PC-3 (cell line): Measurements from ENCODE around the gene PLCB4. TPM values are rescaled to one million over a fixed set of nuclear protein-coding genes. Genes with fewer than 3 reads are reported as not detected.

Experiments used
- ATAC-seq: fragments of 200-7000 bp; cut with Tn5 transposase; 2 replicates; pipeline ENCODE4 v1.9.1; 2020; ENCODE audit warnings: mild to moderate bottlenecking, moderate library complexity
- BruUV-seq: library from RNA; stranded (reverse); fragments of 400-500 nt; replicated peaks from 2 replicates; lab custom pipeline; 2021; lab: Mats Ljungman, UMichigan
- CTCF ChIA-PET: fragments of 300-600 bp; sonication (Branson Sonifier 250); formaldehyde crosslinking; loops from one replicate; lab custom pipeline; 2022; ENCODE audit warnings: antibody characterized with exemption; lab: Charles Lee
- POLR2A ChIA-PET: fragments of 300-600 bp; sonication (Branson Sonifier 250); formaldehyde crosslinking; loops from one replicate; lab custom pipeline; 2022; ENCODE audit warnings: antibody characterized with exemption; ENCODE audit not compliant: unreplicated experiment; lab: Charles Lee
- DNase-seq: peaks from one replicate; pipeline ENCODE4 v3.0.0-alpha.2; 2015
- H2AFZ ChIP-seq: fragments of 300-600 bp; sonication (generic); 2 replicates; pipeline ENCODE4 v1.6.0; 2016; ENCODE audit warnings: antibody characterized with exemption, low read length
- H3F3A ChIP-seq: fragments of 300-600 bp; sonication (generic); one replicate; pipeline ENCODE4 v1.6.0; 2017; ENCODE audit warnings: antibody characterized with exemption, low read length, control low read depth, mild to moderate bottlenecking; ENCODE audit not compliant: unreplicated experiment
- H3K27ac ChIP-seq: fragments of 300-600 bp; sonication (generic); 2 replicates; pipeline ENCODE4 v1.5.1; 2016; ENCODE audit warnings: mild to moderate bottlenecking, low read length
- H3K27me3 ChIP-seq: fragments of 300-600 bp; sonication (generic); 2 replicates; pipeline ENCODE4 v1.6.1; 2016; ENCODE audit warnings: low read length, mixed read lengths
- H3K36me3 ChIP-seq: fragments of 300-600 bp; sonication (generic); 2 replicates; pipeline ENCODE4 v1.6.1; 2016; ENCODE audit warnings: low read depth, mixed run types, low read length, mixed read lengths
- H3K4me1 ChIP-seq: fragments of 300-600 bp; sonication (generic); 2 replicates; pipeline ENCODE4 v1.5.1; 2016; ENCODE audit warnings: low read length; ENCODE audit not compliant: insufficient read depth
- H3K4me2 ChIP-seq: fragments of 300-600 bp; sonication (generic); 2 replicates; pipeline ENCODE4 v1.6.0; 2016; ENCODE audit warnings: low read length
- H3K4me3 ChIP-seq: fragments of 300-600 bp; sonication (generic); 2 replicates; pipeline ENCODE4 v1.5.1; 2016; ENCODE audit warnings: mild to moderate bottlenecking, low read length, mixed read lengths
- H3K79me2 ChIP-seq: fragments of 300-600 bp; sonication (generic); 2 replicates; pipeline ENCODE4 v1.6.1; 2017; ENCODE audit warnings: low read length, mixed read lengths
- H3K9ac ChIP-seq: fragments of 300-600 bp; sonication (generic); 2 replicates; pipeline ENCODE4 v1.6.0; 2016; ENCODE audit warnings: mild to moderate bottlenecking, low read length
- H3K9me2 ChIP-seq: fragments of 300-600 bp; sonication (generic); replicated peaks from 2 replicates; pipeline ENCODE4 v1.6.1; 2016; ENCODE audit warnings: mixed run types, low read length, mixed read lengths
- H3K9me3 ChIP-seq: fragments of 300-600 bp; sonication (generic); 2 replicates; pipeline ENCODE4 v1.6.1; 2016; ENCODE audit warnings: low read length, mixed read lengths
- H4K20me1 ChIP-seq: fragments of 300-600 bp; sonication (generic); 2 replicates; pipeline ENCODE4 v1.6.1; 2016; ENCODE audit warnings: low read length, mixed read lengths
- CTCF ChIP-seq: fragments of 300-600 bp; sonication (generic); conservative IDR thresholded peaks from 2 replicates; pipeline ENCODE4 v1.5.1; 2017; ENCODE audit warnings: antibody characterized with exemption, low read depth, mild to moderate bottlenecking, low read length
- EZH2 ChIP-seq: fragments of 300-600 bp; sonication (generic); IDR thresholded peaks from one replicate; pipeline ENCODE4 v1.6.1; 2017; ENCODE audit warnings: antibody characterized with exemption, mild to moderate bottlenecking, low read length; ENCODE audit not compliant: unreplicated experiment
- EZH2phosphoT487 ChIP-seq: fragments of 300-600 bp; sonication (generic); IDR thresholded peaks from 2 replicates; pipeline ENCODE4 v1.6.1; 2018; ENCODE audit warnings: mild to moderate bottlenecking, antibody characterized with exemption, low read length, borderline replicate concordance
- intact Hi-C: fragments of 100-400 bp; cut with micrococcal nuclease; formaldehyde crosslinking; loops from 2 replicates; pipeline ENCODE4 v1.9.0; 2023
- total RNA-seq: library from RNA; depleted of rRNA; stranded (reverse); fragments of >200 nt; gene quantifications from 2 replicates; pipeline ENCODE4 v1.2.3, GENCODE V29; 2014

Gene PLCB4
- total RNA-seq, 1 experiment from 2014 or later: 25.4 TPM

DNA sequence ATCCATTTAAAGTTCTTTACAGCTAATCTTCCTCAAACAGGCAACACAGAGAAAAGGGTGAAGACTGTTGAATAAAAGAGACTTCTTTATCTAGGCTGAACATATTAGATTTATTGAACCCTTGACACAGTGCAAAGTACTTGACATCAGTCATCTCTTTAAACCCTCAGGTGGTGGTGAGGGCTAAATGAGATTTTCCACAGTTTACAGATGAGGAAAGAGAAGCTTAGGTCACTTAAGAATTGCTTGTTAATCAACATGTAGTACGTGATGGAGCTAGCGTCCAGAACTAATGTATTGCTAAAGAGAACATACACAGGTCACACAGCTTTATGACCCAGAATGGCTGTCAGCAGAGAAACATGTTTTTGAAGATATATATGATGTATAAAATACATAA, 252.1 kb downstream of the PLCB4 start:
- no peaks in the 10 kb centered on the region for H3K9me3 ChIP-seq
- no peaks in the 10 kb centered on the region for H3K9me2 ChIP-seq
- H3K4me3 ChIP-seq: no peak overlapping the region
- intact Hi-C loops: no loop called here
- ChIA-PET CTCF (no interaction called here), POLR2A (no interaction called here)
- no peaks in the 10 kb centered on the region for H3K36me3 ChIP-seq
- no TSS peak for BruUV-seq
- H3K4me2 ChIP-seq: no peak overlapping the region
- TF ChIP-seq CTCF (no peak), EZH2 (no peak)
- H3K79me2 ChIP-seq: no peaks in the 10 kb centered on the region
- no peak overlapping the region for H3K9ac ChIP-seq
- no peak overlapping the region for H2AFZ ChIP-seq
- no peaks in the 10 kb centered on the region for H4K20me1 ChIP-seq
- DNase-seq (no peak), ATAC-seq (no peak)
- H3K27ac ChIP-seq: no peak overlapping the region
- H3F3A ChIP-seq: no peaks in the 10 kb centered on the region
- H3K27me3 ChIP-seq: no peaks in the 10 kb centered on the region
- no peaks in the 10 kb centered on the region for H3K4me1 ChIP-seq

DNA sequence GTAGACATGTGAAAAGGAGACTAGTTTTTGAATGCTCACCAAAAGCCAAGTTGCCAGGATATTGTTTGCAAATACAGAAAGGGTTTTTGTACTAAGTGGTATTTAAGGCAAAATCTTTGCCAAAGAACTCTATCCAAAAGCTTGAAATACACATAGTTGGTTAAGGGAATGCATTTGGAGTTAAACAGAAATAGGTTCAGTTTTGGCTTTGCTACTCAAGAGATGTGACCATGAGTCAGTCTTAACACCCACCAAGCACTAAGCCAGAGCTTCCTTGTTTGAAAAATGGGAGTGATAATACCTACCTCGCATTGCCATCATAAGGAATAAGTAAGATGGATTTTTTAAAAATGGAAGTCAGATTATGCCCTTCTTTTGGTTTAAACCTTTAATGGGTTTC, 253.8 kb downstream of the PLCB4 start:
- Histone ChIP-seq H3K36me3 (no peaks in the 10 kb centered on the region), H3K27me3 (no peaks in the 10 kb centered on the region), H3K9ac (no peak overlapping the region), H4K20me1 (no peaks in the 10 kb centered on the region), H3K79me2 (no peaks in the 10 kb centered on the region), H2AFZ (no peak overlapping the region), H3K9me2 (no peaks in the 10 kb centered on the region), H3K4me3 (no peak overlapping the region), H3K9me3 (no peaks in the 10 kb centered on the region), H3F3A (no peaks in the 10 kb centered on the region), H3K27ac (no peak overlapping the region), H3K4me2 (no peak overlapping the region), H3K4me1 (no peaks in the 10 kb centered on the region)
- ChIA-PET CTCF (interaction anchor here (0.5 kb wide), 1 partner anchor 558 kb away, joined by 3 read pairs; no protein-coding TSS in a partner anchor), POLR2A (no interaction called here)
- ATAC-seq (no peak), DNase-seq (no peak)
- BruUV-seq: no TSS peak
- TF ChIP-seq CTCF (no peak), EZH2phosphoT487 (no peak), EZH2 (no peak)
- intact Hi-C loops: no loop called here

GRCh38 chr20:9323622-9324021, 254.7 kb downstream of the PLCB4 start:
- POLR2A ChIA-PET: no interaction called here
- H3K79me2 ChIP-seq: no peaks in the 10 kb centered on the region
- no peaks in the 10 kb centered on the region for H3K9me3 ChIP-seq
- H3K27ac ChIP-seq: no peak overlapping the region
- no TSS peak for BruUV-seq
- DNase-seq: peak; percentile 39
- H3K4me1 ChIP-seq: no peaks in the 10 kb centered on the region
- H2AFZ ChIP-seq: no peak overlapping the region
- no peak for TF ChIP-seq EZH2phosphoT487
- TF ChIP-seq CTCF: peak; percentile 55
- no peak for TF ChIP-seq EZH2
- H3K4me2 ChIP-seq: no peak overlapping the region
- no peak overlapping the region for H3K9ac ChIP-seq
- ATAC-seq: peak; percentile 63; the same call in 1 of the 2 replicates
- intact Hi-C loops: no loop called here
- CTCF ChIA-PET: no interaction called here
- no peaks in the 10 kb centered on the region for H3F3A ChIP-seq
- H4K20me1 ChIP-seq: no peaks in the 10 kb centered on the region
- no peaks in the 10 kb centered on the region for H3K36me3 ChIP-seq
- no peaks in the 10 kb centered on the region for H3K9me2 ChIP-seq
- H3K27me3 ChIP-seq: no peaks in the 10 kb centered on the region
- H3K4me3 ChIP-seq: no peak overlapping the region
